ENCODE measurements around the gene PRDM16.

PRDM16 gene

GRCh38 chr1:3425486-3426215 lies 356.6 kb downstream of the PRDM16 start:
- H3K27me3 ChIP-seq (replicated peaks; ENCODE audit: control insufficient read depth, insufficient read depth, low read length): peaks cover 2% of the 10 kb centered on the region
- DNase-seq (ENCODE audit: extremely low read depth, insufficient read length): no peak
- H3K36me3 ChIP-seq (ENCODE audit: control insufficient read depth, insufficient read depth, low read length): no peaks in the 10 kb centered on the region
- no peak overlapping the region for H3K4me3 ChIP-seq (replicated peaks; ENCODE audit: low read depth, low read length)
- TF ChIP-seq CTCF (IDR thresholded peaks at IDR 0.05; ENCODE audit: insufficient read depth, low read length, poor library complexity, severe bottlenecking): no peak

GRCh38 chr1:3426956-3427535 lies 358.0 kb downstream of the PRDM16 start:
- H3K4me3 ChIP-seq (replicated peaks; ENCODE audit: low read depth, low read length): no peak overlapping the region
- no peaks in the 10 kb centered on the region for H3K36me3 ChIP-seq (ENCODE audit: control insufficient read depth, insufficient read depth, low read length)
- H3K27me3 ChIP-seq (replicated peaks; ENCODE audit: control insufficient read depth, insufficient read depth, low read length): peaks cover 2% of the 10 kb centered on the region
- DNase-seq (ENCODE audit: extremely low read depth, insufficient read length): no peak
- TF ChIP-seq CTCF (IDR thresholded peaks at IDR 0.05; ENCODE audit: insufficient read depth, low read length, poor library complexity, severe bottlenecking): no peak

GRCh38 chr1:3427711-3428704 lies 359.0 kb downstream of the PRDM16 start:
- no peak for DNase-seq (ENCODE audit: extremely low read depth, insufficient read length)
- H3K27me3 ChIP-seq (replicated peaks; ENCODE audit: control insufficient read depth, insufficient read depth, low read length): no peaks in the 10 kb centered on the region
- no peak for TF ChIP-seq CTCF (IDR thresholded peaks at IDR 0.05; ENCODE audit: insufficient read depth, low read length, poor library complexity, severe bottlenecking)
- no peaks in the 10 kb centered on the region for H3K36me3 ChIP-seq (ENCODE audit: control insufficient read depth, insufficient read depth, low read length)
- H3K4me3 ChIP-seq (replicated peaks; ENCODE audit: low read depth, low read length): no peak overlapping the region

GRCh38 chr1:3428899-3429298 lies 359.9 kb downstream of the PRDM16 start:
- DNase-seq (ENCODE audit: extremely low read depth, insufficient read length): no peak
- Histone ChIP-seq H3K27me3 (replicated peaks; ENCODE audit: control insufficient read depth, insufficient read depth, low read length) (no peaks in the 10 kb centered on the region), H3K36me3 (ENCODE audit: control insufficient read depth, insufficient read depth, low read length) (no peaks in the 10 kb centered on the region), H3K4me3 (replicated peaks; ENCODE audit: low read depth, low read length) (no peak overlapping the region)
- no peak for TF ChIP-seq CTCF (IDR thresholded peaks at IDR 0.05; ENCODE audit: insufficient read depth, low read length, poor library complexity, severe bottlenecking)

GRCh38 chr1:3429320-3429719 lies 360.3 kb downstream of the PRDM16 start:
- H3K27me3 ChIP-seq (replicated peaks; ENCODE audit: control insufficient read depth, insufficient read depth, low read length): no peaks in the 10 kb centered on the region
- DNase-seq (ENCODE audit: extremely low read depth, insufficient read length): no peak
- no peaks in the 10 kb centered on the region for H3K36me3 ChIP-seq (ENCODE audit: control insufficient read depth, insufficient read depth, low read length)

More at GRCh38 chr1:3429320-3429719, 360.3 kb downstream of the PRDM16 start:
- no peak for TF ChIP-seq CTCF (IDR thresholded peaks at IDR 0.05; ENCODE audit: insufficient read depth, low read length, poor library complexity, severe bottlenecking)
- no peak overlapping the region for H3K4me3 ChIP-seq (replicated peaks; ENCODE audit: low read depth, low read length)

Data from GM06990 (cell line).